ENCODE results near the gene TBC1D17. TPM values are rescaled to one million over a fixed set of nuclear protein-coding genes. Genes with fewer than 3 reads are reported as not detected.

The TBC1D17 gene
- polyA plus RNA-seq, 1 donor (not counting 4 experiments of a cell fraction or from before 2014, with no cell fraction given): 9.4 TPM

DNA sequence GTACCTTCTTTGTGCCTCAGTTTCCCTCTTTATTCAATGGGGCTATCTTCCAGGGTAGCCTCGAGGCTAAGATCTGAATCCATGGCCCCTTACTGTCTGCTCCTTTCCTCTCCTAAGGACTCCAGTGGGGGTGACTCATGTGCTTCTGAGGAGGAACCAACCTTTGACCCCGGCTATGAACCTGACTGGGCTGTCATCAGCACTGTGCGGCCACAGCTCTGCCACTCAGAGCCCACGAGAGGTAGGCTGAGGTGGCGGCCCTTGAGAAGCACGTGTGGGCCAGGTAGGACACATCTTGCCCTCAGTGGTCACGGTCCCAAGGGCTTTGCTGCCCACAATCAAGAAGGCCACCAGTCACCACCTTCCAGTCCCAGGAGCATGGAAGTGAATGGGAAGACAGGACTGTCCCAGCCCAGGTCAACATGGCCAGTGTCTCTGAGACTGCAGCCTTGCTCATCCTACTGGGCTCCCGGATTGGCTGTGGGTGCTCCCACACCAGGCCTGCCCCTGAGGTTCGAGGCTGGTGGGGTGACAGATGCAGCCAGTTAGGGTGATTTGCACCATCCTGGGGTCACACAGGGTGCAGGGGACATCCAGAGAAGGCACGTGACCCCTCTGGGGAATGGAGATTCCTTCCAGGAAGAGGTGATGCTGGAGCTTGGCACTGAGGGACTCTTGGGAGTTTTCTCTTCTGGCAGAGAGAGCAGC is 2.8 kb downstream of the TBC1D17 start:
- FAIRE-seq: no peak
- peaks cover 31 to 34% of the 10 kb centered on the region in 2 experiments for H3K36me3 ChIP-seq (ENCODE audit: control insufficient read depth in 2 of 2, extremely low read depth in 1 of 2, insufficient read depth in 2 of 2, low read length in 2 of 2)
- no peak overlapping the region for H3K4me2 ChIP-seq (ENCODE audit: control insufficient read depth, extremely low read depth, insufficient read depth, low read depth, low read length)

GRCh38 chr19:49881186-49881585 is 3.7 kb downstream of the TBC1D17 start:
- peaks cover 4% of the 10 kb centered on the region for H3K9me3 ChIP-seq (ENCODE audit: control insufficient read depth, low read depth, low read length)
- no peaks in the 10 kb centered on the region for H3K27me3 ChIP-seq (ENCODE audit: control insufficient read depth, extremely low read depth, insufficient read depth, low read length)
- FAIRE-seq (no peak), DNase-seq (ENCODE audit: low read depth, low spot score) (no peak)
- H2AFZ ChIP-seq (ENCODE audit: control insufficient read depth, low read length): no peak overlapping the region
- TF ChIP-seq, protein P1, sequence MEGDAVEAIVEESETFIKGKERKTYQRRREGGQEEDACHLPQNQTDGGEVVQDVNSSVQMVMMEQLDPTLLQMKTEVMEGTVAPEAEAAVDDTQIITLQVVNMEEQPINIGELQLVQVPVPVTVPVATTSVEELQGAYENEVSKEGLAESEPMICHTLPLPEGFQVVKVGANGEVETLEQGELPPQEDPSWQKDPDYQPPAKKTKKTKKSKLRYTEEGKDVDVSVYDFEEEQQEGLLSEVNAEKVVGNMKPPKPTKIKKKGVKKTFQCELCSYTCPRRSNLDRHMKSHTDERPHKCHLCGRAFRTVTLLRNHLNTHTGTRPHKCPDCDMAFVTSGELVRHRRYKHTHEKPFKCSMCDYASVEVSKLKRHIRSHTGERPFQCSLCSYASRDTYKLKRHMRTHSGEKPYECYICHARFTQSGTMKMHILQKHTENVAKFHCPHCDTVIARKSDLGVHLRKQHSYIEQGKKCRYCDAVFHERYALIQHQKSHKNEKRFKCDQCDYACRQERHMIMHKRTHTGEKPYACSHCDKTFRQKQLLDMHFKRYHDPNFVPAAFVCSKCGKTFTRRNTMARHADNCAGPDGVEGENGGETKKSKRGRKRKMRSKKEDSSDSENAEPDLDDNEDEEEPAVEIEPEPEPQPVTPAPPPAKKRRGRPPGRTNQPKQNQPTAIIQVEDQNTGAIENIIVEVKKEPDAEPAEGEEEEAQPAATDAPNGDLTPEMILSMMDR (optimal IDR thresholded peaks at IDR 0.05 in 1 of 3, IDR thresholded peaks at IDR 0.05 in 1 of 3, conservative IDR thresholded peaks at IDR 0.05 in 1 of 3; ENCODE audit: extremely low read depth in 1 of 3, insufficient read depth in 2 of 3, low read length in 3 of 3): no peak
- no peak for TF ChIP-seq EZH2 (IDR thresholded peaks at IDR 0.05; ENCODE audit: low read length)
- H3K79me2 ChIP-seq (ENCODE audit: control insufficient read depth, insufficient read depth, low read length): peaks cover 11% of the 10 kb centered on the region
- H3K27ac ChIP-seq (ENCODE audit: control insufficient read depth, insufficient read depth, low read length): no peak overlapping the region
- H4K20me1 ChIP-seq (ENCODE audit: control insufficient read depth, extremely low read depth, insufficient read depth, low read length): no peaks in the 10 kb centered on the region
- peaks cover 13% of the 10 kb centered on the region for H3K4me1 ChIP-seq (ENCODE audit: control insufficient read depth, extremely low read depth, insufficient read depth, low read length)
- H3K9me1 ChIP-seq (ENCODE audit: control insufficient read depth, extremely low read depth, insufficient read depth, low read length): no peaks in the 10 kb centered on the region
- no peak overlapping the region for H3K9ac ChIP-seq (ENCODE audit: control insufficient read depth, extremely low read depth, insufficient read depth, low read length)
- dilution Hi-C loops (cut with MboI; ENCODE audit: extremely low pct_ligation_motif_present, low sequenced_read_pairs): no loop called here
- H3K36me3 ChIP-seq (ENCODE audit: control insufficient read depth in 2 of 2, extremely low read depth in 1 of 2, insufficient read depth in 2 of 2, low read length in 2 of 2): peaks cover 31 to 34% of the 10 kb centered on the region in 2 experiments
- H3K4me2 ChIP-seq (ENCODE audit: control insufficient read depth, extremely low read depth, insufficient read depth, low read depth, low read length): no peak overlapping the region
- no peak overlapping the region for H3K4me3 ChIP-seq (ENCODE audit: control insufficient read depth in 2 of 3, extremely low read depth in 1 of 3, insufficient read depth in 2 of 3, low read depth in 1 of 3, low read length in 3 of 3)

More for the DNA sequence above, 2.8 kb downstream of the TBC1D17 start:
- H3K79me2 ChIP-seq (ENCODE audit: control insufficient read depth, insufficient read depth, low read length): peaks cover 18% of the 10 kb centered on the region
- peaks cover 4% of the 10 kb centered on the region for H3K9me3 ChIP-seq (ENCODE audit: control insufficient read depth, low read depth, low read length)
- no peaks in the 10 kb centered on the region for H4K20me1 ChIP-seq (ENCODE audit: control insufficient read depth, extremely low read depth, insufficient read depth, low read length)
- no peak overlapping the region for H3K9ac ChIP-seq (ENCODE audit: control insufficient read depth, extremely low read depth, insufficient read depth, low read length)
- H3K4me1 ChIP-seq (ENCODE audit: control insufficient read depth, extremely low read depth, insufficient read depth, low read length): peaks cover 17% of the 10 kb centered on the region
- H3K27me3 ChIP-seq (ENCODE audit: control insufficient read depth, extremely low read depth, insufficient read depth, low read length): no peaks in the 10 kb centered on the region
- dilution Hi-C loops (cut with MboI; ENCODE audit: extremely low pct_ligation_motif_present, low sequenced_read_pairs): no loop called here
- DNase-seq (ENCODE audit: low read depth, low spot score): no peak
- H3K4me3 ChIP-seq (ENCODE audit: control insufficient read depth in 2 of 3, extremely low read depth in 1 of 3, insufficient read depth in 2 of 3, low read depth in 1 of 3, low read length in 3 of 3): no peak overlapping the region
- no peak overlapping the region for H2AFZ ChIP-seq (ENCODE audit: control insufficient read depth, low read length)
- no peaks in the 10 kb centered on the region for H3K9me1 ChIP-seq (ENCODE audit: control insufficient read depth, extremely low read depth, insufficient read depth, low read length)
- TF ChIP-seq, protein P1 (optimal IDR thresholded peaks at IDR 0.05 in 1 of 3, IDR thresholded peaks at IDR 0.05 in 1 of 3, conservative IDR thresholded peaks at IDR 0.05 in 1 of 3; ENCODE audit: extremely low read depth in 1 of 3, insufficient read depth in 2 of 3, low read length in 3 of 3): no peak
- no peak for TF ChIP-seq EZH2 (IDR thresholded peaks at IDR 0.05; ENCODE audit: low read length)
- H3K27ac ChIP-seq (ENCODE audit: control insufficient read depth, insufficient read depth, low read length): no peak overlapping the region
